GM23338 (cell line): ENCODE results near the gene ICOS. TPM values are rescaled to one million over a fixed set of nuclear protein-coding genes. Genes with fewer than 3 reads are reported as not detected.

ENCODE experiments used
- ATAC-seq: fragments of 200-7000 bp; cut with Tn5 transposase; 3 replicates; pipeline ENCODE4 v1.9.1; 2020
- DNase-seq: peaks from one replicate; pipeline ENCODE4 v3.0.0-alpha.2; 2015; ENCODE audit warnings: low spot score
- H2AFZ ChIP-seq: fragments of 200-600 bp; sonication (generic); 2 replicates; pipeline ENCODE4 v1.8.0; 2016; ENCODE audit warnings: antibody characterized with exemption, mild to moderate bottlenecking, moderate library complexity
- H3F3A ChIP-seq: fragments of 200-600 bp; sonication (generic); replicated peaks from 2 replicates; pipeline ENCODE4 v1.8.0; 2017; ENCODE audit warnings: antibody characterized with exemption, mixed run types, low read depth
- H3K27ac ChIP-seq: fragments of 200-600 bp; sonication (generic); 2 replicates; pipeline ENCODE4 v1.6.1; 2016; ENCODE audit warnings: low read depth
- H3K27me3 ChIP-seq: fragments of 200-600 bp; sonication (generic); 2 replicates; pipeline ENCODE4 v1.8.0; 2016; ENCODE audit warnings: mild to moderate bottlenecking, mixed run types, moderate library complexity; ENCODE audit not compliant: insufficient read depth
- H3K36me3 ChIP-seq: fragments of 200-600 bp; sonication (generic); 2 replicates; pipeline ENCODE4 v1.8.0; 2016; ENCODE audit warnings: mild to moderate bottlenecking; ENCODE audit not compliant: insufficient read depth
- H3K4me1 ChIP-seq: fragments of 200-600 bp; sonication (generic); 2 replicates; pipeline ENCODE4 v1.8.0; 2016; ENCODE audit warnings: mild to moderate bottlenecking, moderate library complexity; ENCODE audit not compliant: insufficient read depth
- H3K4me2 ChIP-seq: fragments of 200-600 bp; sonication (generic); 2 replicates; pipeline ENCODE4 v1.7.1; 2017; ENCODE audit warnings: mixed run types
- H3K4me3 ChIP-seq: fragments of 200-600 bp; sonication (generic); 2 replicates; pipeline ENCODE4 v1.6.1; 2016; ENCODE audit warnings: mixed run types
- H3K79me2 ChIP-seq: fragments of 200-600 bp; sonication (generic); replicated peaks from 2 replicates; pipeline ENCODE4 v1.8.0; 2017; ENCODE audit warnings: mild to moderate bottlenecking; ENCODE audit not compliant: insufficient read depth
- H3K9me2 ChIP-seq: fragments of 200-600 bp; sonication (generic); 2 replicates; pipeline ENCODE4 v1.8.0; 2017; ENCODE audit not compliant: insufficient read depth
- H4K20me1 ChIP-seq: fragments of 200-600 bp; sonication (generic); replicated peaks from 2 replicates; pipeline ENCODE4 v1.8.0; 2017; ENCODE audit warnings: mild to moderate bottlenecking; ENCODE audit not compliant: insufficient read depth
- H3K27ac Mint-ChIP-seq: 2 replicates; pipeline ENCODE4 v1.8.0; 2020; ENCODE audit warnings: inconsistent platforms, mild to moderate bottlenecking, moderate library complexity, mixed read lengths
- H3K27me3 Mint-ChIP-seq: 3 replicates; pipeline ENCODE4 v1.8.0; 2022; ENCODE audit warnings: low read depth, mild to moderate bottlenecking, moderate library complexity, mixed read lengths, inconsistent platforms; ENCODE audit not compliant: insufficient read depth, poor library complexity
- H3K36me3 Mint-ChIP-seq: 3 replicates; pipeline ENCODE4 v1.8.0; 2021; ENCODE audit warnings: low read depth, mild to moderate bottlenecking, inconsistent platforms, moderate library complexity, mixed read lengths
- H3K4me1 Mint-ChIP-seq: 3 replicates; pipeline ENCODE4 v1.8.0; 2020; ENCODE audit warnings: mild to moderate bottlenecking, inconsistent platforms, mixed read lengths
- H3K4me3 Mint-ChIP-seq: 3 replicates; pipeline ENCODE4 v1.8.0; 2021; ENCODE audit warnings: moderate library complexity, mild to moderate bottlenecking, inconsistent platforms, mixed read lengths
- H3K9me3 Mint-ChIP-seq: 3 replicates; pipeline ENCODE4 v1.8.0; 2020; ENCODE audit warnings: moderate library complexity, mild to moderate bottlenecking, inconsistent platforms, mixed read lengths
- EZH2 ChIP-seq: fragments of 200-600 bp; sonication (generic); IDR thresholded peaks from one replicate; pipeline ENCODE4 v1.8.0; 2017; ENCODE audit warnings: antibody characterized with exemption, mild to moderate bottlenecking, low read depth; ENCODE audit not compliant: unreplicated experiment
- EZH2phosphoT487 ChIP-seq: fragments of 200-600 bp; sonication (generic); IDR thresholded peaks from one replicate; pipeline ENCODE4 v1.8.1; 2018; ENCODE audit warnings: antibody characterized with exemption; ENCODE audit not compliant: unreplicated experiment
- JUNB ChIP-seq: IDR thresholded peaks from one replicate; pipeline ENCODE4 v1.6.1; 2016; ENCODE audit warnings: antibody characterized with exemption; ENCODE audit not compliant: unreplicated experiment
- NANOG ChIP-seq: IDR thresholded peaks from 2 replicates; pipeline ENCODE4 v1.6.1; 2016; ENCODE audit warnings: antibody characterized with exemption, borderline replicate concordance
- POLR2AphosphoS5 ChIP-seq: IDR thresholded peaks from 2 replicates; pipeline ENCODE4 v1.6.1; 2016; ENCODE audit warnings: antibody characterized with exemption, low read depth
- STAT1 ChIP-seq: IDR thresholded peaks from one replicate; pipeline ENCODE4 v1.6.1; 2016; ENCODE audit warnings: antibody characterized with exemption; ENCODE audit not compliant: unreplicated experiment
- ZNF331 ChIP-seq: fragments of 250-450 bp; sonication (Bioruptor Pico); IDR thresholded peaks from 2 replicates; pipeline ENCODE4 v1.5.0; 2020; ENCODE audit warnings: low read depth, mild to moderate bottlenecking, moderate library complexity
- polyA plus RNA-seq: library from polyadenylated mRNA; unstranded; fragments of >200 nt; fragmentation: Nextera tagmentation; extraction: Ambion mirVana; gene quantifications from 2 replicates; pipeline ENCODE4 v1.2.1, GENCODE V29; 2016
- total RNA-seq: library from RNA; depleted of rRNA; stranded (reverse); fragments of >200 nt; shearing (Covaris generic); gene quantifications from 2 replicates; pipeline ENCODE4 v1.2.3, GENCODE V29; 2014
- TF ChIP-seq, protein P1 (sequence below): IDR thresholded peaks from one replicate; pipeline ENCODE4 v1.6.1; 2018; ENCODE audit warnings: antibody characterized with exemption; ENCODE audit not compliant: unreplicated experiment
- TF ChIP-seq, protein P2 (sequence below), 2 experiments: fragments of 200-600 bp in 1 of 2; sonication (generic) in 1 of 2; conservative IDR thresholded peaks; 2 replicates each; pipeline versions ENCODE4 v1.5.1 to v1.6.1; 2016 to 2017; ENCODE audit warnings: antibody characterized with exemption in 2 of 2, low read depth in 2 of 2, mild to moderate bottlenecking in 2 of 2, moderate library complexity in 1 of 2

Gene ICOS
- total and polyA plus RNA-seq, 2 experiments from 2014 or later: not detected

DNA sequence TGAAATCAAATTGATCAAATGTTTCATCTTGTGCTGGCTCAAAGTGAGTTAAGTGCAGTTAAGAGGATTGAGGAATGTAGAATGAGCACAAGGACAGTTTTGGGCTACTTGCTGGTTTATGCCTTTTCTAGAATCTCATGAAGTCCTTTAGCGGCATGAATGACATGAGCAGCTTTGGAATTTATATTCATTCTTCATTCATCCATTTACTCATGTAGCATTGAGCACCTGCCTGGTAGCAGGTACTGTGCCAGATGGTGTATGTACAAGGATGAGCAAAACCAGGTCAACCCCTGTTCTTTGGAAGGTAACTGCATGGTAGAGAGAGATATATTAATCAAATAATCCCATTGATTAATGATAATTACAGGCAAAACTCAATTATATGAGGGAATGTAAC lies 1.2 kb downstream of the ICOS start:
- H3K4me3 Mint-ChIP-seq: no peak overlapping the region
- H3K4me2 ChIP-seq: no peak overlapping the region
- no peaks in the 10 kb centered on the region for H3K9me3 Mint-ChIP-seq
- H3K27ac Mint-ChIP-seq: no peak overlapping the region
- no peaks in the 10 kb centered on the region for H4K20me1 ChIP-seq
- no peaks in the 10 kb centered on the region for H3K27me3 Mint-ChIP-seq
- no peak overlapping the region for H3K4me3 ChIP-seq
- no peaks in the 10 kb centered on the region for H3F3A ChIP-seq
- no peak for ATAC-seq
- H3K36me3 Mint-ChIP-seq: no peaks in the 10 kb centered on the region
- H3K27me3 ChIP-seq: no peaks in the 10 kb centered on the region
- H3K9me2 ChIP-seq: 0 out of 2 replicates have a peak, but pooled peaks cover 6% of the 10 kb centered on the region
- no peak overlapping the region for H2AFZ ChIP-seq
- TF ChIP-seq ZNF331 (no peak), EZH2 (no peak), STAT1 (no peak)
- TF ChIP-seq, protein P1, sequence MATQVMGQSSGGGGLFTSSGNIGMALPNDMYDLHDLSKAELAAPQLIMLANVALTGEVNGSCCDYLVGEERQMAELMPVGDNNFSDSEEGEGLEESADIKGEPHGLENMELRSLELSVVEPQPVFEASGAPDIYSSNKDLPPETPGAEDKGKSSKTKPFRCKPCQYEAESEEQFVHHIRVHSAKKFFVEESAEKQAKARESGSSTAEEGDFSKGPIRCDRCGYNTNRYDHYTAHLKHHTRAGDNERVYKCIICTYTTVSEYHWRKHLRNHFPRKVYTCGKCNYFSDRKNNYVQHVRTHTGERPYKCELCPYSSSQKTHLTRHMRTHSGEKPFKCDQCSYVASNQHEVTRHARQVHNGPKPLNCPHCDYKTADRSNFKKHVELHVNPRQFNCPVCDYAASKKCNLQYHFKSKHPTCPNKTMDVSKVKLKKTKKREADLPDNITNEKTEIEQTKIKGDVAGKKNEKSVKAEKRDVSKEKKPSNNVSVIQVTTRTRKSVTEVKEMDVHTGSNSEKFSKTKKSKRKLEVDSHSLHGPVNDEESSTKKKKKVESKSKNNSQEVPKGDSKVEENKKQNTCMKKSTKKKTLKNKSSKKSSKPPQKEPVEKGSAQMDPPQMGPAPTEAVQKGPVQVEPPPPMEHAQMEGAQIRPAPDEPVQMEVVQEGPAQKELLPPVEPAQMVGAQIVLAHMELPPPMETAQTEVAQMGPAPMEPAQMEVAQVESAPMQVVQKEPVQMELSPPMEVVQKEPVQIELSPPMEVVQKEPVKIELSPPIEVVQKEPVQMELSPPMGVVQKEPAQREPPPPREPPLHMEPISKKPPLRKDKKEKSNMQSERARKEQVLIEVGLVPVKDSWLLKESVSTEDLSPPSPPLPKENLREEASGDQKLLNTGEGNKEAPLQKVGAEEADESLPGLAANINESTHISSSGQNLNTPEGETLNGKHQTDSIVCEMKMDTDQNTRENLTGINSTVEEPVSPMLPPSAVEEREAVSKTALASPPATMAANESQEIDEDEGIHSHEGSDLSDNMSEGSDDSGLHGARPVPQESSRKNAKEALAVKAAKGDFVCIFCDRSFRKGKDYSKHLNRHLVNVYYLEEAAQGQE: no peak
- H3K4me1 ChIP-seq: no peaks in the 10 kb centered on the region
- H3K79me2 ChIP-seq: no peaks in the 10 kb centered on the region
- peaks cover 5% of the 10 kb centered on the region for H3K4me1 Mint-ChIP-seq
- no peak overlapping the region for H3K27ac ChIP-seq
- H3K36me3 ChIP-seq: no peaks in the 10 kb centered on the region
- DNase-seq: no peak

DNA sequence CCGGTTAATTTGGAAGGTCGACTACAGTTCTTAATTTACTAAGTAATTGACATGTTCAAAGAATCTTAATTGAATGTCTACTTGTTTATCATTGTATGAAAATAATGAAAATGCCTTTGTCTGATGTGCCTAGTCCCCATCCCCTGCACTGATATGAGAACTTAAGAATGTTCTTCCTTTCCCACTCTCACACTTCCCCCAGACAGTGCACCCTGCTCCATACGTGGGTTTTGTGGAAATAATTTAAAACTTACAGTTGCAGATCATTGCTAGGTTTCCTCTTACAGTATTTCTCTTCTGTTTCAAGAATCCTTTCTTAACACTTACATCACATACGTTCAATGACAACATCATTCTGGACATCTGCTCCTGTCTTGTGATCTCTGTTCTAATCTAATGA lies 3.5 kb downstream of the ICOS start:
- Histone ChIP-seq H3K4me2 (no peak overlapping the region), H3K36me3 (no peaks in the 10 kb centered on the region), H4K20me1 (no peaks in the 10 kb centered on the region), H3K27me3 (no peaks in the 10 kb centered on the region), H3K79me2 (no peaks in the 10 kb centered on the region), H3K9me2 (peaks cover 6% of the 10 kb centered on the region; the same call in 1 of the 2 replicates), H3K27ac (no peak overlapping the region), H3K4me3 (no peak overlapping the region), H3K4me1 (no peaks in the 10 kb centered on the region), H3F3A (no peaks in the 10 kb centered on the region), H2AFZ (no peak overlapping the region)
- no peak overlapping the region for H3K27ac Mint-ChIP-seq
- peaks cover 5% of the 10 kb centered on the region for H3K4me1 Mint-ChIP-seq
- H3K4me3 Mint-ChIP-seq: no peak overlapping the region
- H3K9me3 Mint-ChIP-seq: peaks cover 8% of the 10 kb centered on the region
- H3K36me3 Mint-ChIP-seq: peaks cover 9% of the 10 kb centered on the region; the same call in 2 of the 3 replicates
- no peak for ATAC-seq
- H3K27me3 Mint-ChIP-seq: peaks cover 8% of the 10 kb centered on the region
- no peak for DNase-seq
- TF ChIP-seq, protein P1: no peak
- TF ChIP-seq STAT1: no peak
- no peak for TF ChIP-seq JUNB
- no peak for TF ChIP-seq NANOG
- TF ChIP-seq, protein P2, sequence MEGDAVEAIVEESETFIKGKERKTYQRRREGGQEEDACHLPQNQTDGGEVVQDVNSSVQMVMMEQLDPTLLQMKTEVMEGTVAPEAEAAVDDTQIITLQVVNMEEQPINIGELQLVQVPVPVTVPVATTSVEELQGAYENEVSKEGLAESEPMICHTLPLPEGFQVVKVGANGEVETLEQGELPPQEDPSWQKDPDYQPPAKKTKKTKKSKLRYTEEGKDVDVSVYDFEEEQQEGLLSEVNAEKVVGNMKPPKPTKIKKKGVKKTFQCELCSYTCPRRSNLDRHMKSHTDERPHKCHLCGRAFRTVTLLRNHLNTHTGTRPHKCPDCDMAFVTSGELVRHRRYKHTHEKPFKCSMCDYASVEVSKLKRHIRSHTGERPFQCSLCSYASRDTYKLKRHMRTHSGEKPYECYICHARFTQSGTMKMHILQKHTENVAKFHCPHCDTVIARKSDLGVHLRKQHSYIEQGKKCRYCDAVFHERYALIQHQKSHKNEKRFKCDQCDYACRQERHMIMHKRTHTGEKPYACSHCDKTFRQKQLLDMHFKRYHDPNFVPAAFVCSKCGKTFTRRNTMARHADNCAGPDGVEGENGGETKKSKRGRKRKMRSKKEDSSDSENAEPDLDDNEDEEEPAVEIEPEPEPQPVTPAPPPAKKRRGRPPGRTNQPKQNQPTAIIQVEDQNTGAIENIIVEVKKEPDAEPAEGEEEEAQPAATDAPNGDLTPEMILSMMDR (conservative IDR thresholded peaks at IDR 0.05; ENCODE audit: low read depth in 2 of 2): no peak
- TF ChIP-seq EZH2phosphoT487: no peak
- TF ChIP-seq POLR2AphosphoS5: no peak
- TF ChIP-seq EZH2: no peak
- TF ChIP-seq ZNF331: no peak
